ENCODE data around the gene NRBF2.

NRBF2 gene

DNA sequence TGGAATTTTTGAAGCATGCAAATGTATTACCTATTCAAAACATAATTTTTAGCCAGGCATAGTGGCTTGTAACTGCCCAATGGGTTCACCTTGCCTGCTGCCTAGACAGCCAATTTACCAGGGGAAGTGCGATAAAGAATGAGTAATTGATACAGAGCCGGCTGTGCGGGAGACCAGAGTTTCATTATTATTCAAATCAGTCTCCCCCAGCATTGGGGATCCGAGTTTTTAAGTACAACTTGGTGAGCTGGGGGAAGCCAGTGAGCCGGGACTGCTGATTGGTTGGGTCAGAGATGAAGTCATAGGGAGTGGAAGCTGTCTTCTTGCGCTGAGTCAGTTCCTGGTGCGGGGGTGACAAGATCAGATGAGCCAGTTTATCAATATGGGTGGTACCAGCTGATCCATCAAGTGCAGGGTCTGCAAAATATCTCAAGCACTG, 29.1 kb upstream of the NRBF2 start:
- Histone ChIP-seq H3K27ac (ENCODE audit: low read depth, low read length) (no peak overlapping the region), H3K4me2 (ENCODE audit: low read length) (no peak overlapping the region), H3K9me3 (ENCODE audit: control insufficient read depth, insufficient read depth, low read length) (no peaks in the 10 kb centered on the region), H3K27me3 (ENCODE audit: control insufficient read depth, low read length) (peaks cover 6% of the 10 kb centered on the region), H3F3A (ENCODE audit: control insufficient read depth, insufficient read depth) (no peaks in the 10 kb centered on the region), H4K20me1 (ENCODE audit: control insufficient read depth, insufficient read depth, low read depth, low read length) (no peaks in the 10 kb centered on the region), H3K79me2 (ENCODE audit: control insufficient read depth, low read length) (no peaks in the 10 kb centered on the region), H3K9me2 (replicated peaks; ENCODE audit: control insufficient read depth, low read length) (no peaks in the 10 kb centered on the region), H3K36me3 (ENCODE audit: control insufficient read depth, low read length) (no peaks in the 10 kb centered on the region), H3K4me1 (ENCODE audit: control insufficient read depth, low read length) (no peaks in the 10 kb centered on the region), H3K4me3 (ENCODE audit: low read length) (no peak overlapping the region)
- TF ChIP-seq, protein P1, sequence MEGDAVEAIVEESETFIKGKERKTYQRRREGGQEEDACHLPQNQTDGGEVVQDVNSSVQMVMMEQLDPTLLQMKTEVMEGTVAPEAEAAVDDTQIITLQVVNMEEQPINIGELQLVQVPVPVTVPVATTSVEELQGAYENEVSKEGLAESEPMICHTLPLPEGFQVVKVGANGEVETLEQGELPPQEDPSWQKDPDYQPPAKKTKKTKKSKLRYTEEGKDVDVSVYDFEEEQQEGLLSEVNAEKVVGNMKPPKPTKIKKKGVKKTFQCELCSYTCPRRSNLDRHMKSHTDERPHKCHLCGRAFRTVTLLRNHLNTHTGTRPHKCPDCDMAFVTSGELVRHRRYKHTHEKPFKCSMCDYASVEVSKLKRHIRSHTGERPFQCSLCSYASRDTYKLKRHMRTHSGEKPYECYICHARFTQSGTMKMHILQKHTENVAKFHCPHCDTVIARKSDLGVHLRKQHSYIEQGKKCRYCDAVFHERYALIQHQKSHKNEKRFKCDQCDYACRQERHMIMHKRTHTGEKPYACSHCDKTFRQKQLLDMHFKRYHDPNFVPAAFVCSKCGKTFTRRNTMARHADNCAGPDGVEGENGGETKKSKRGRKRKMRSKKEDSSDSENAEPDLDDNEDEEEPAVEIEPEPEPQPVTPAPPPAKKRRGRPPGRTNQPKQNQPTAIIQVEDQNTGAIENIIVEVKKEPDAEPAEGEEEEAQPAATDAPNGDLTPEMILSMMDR (IDR thresholded peaks at IDR 0.05; ENCODE audit: low read depth, low read length, poor library complexity, severe bottlenecking): no peak
- TF ChIP-seq EZH2phosphoT487 (IDR thresholded peaks at IDR 0.05; ENCODE audit: borderline replicate concordance, low read length): no peak

DNA sequence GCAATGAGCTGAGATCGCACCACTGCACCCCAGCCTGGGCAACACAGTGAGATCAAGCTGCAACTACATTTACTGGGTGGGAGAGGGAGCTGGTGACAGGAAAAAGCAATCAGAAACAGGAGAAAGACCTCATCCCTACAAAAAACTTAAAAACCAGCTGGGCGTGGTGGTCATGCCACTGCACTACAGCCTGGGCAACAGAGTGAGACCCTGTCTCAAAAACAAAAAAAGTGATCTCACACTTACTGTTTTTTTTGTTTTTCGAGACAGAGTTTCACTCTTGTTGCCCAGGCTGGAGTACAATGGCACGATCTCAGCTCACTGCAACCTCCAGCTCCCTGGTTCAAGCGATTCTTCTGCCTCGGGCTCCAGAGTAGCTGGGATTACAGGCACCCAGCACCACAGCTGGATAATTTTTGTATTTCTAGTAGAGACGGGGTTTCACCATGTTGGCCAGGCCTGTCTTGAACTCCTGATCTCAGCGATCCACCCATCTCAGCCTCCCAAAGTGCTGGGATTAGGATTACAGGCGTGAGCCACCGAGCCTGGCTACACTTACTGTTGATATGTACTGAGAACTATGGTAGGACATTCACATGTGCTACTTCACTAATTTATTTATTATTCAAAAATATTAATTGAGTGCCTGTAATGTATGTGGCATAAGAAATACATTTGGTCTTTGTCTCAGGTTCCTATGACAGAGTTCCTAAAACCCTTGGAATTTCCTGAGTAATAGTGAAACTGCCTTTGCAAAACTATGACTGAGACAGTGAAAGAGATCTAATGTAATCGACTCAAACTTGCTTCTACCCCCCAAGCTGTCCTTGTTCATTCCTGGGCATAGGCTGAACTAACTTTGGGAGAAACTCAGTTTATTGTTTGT, 27.7 kb upstream of the NRBF2 start:
- Histone ChIP-seq H3K4me3 (ENCODE audit: low read length) (no peak overlapping the region), H3K27ac (ENCODE audit: low read depth, low read length) (no peak overlapping the region), H4K20me1 (ENCODE audit: control insufficient read depth, insufficient read depth, low read depth, low read length) (no peaks in the 10 kb centered on the region), H3K79me2 (ENCODE audit: control insufficient read depth, low read length) (no peaks in the 10 kb centered on the region), H3K4me1 (ENCODE audit: control insufficient read depth, low read length) (no peaks in the 10 kb centered on the region), H3K9me3 (ENCODE audit: control insufficient read depth, insufficient read depth, low read length) (no peaks in the 10 kb centered on the region), H3F3A (ENCODE audit: control insufficient read depth, insufficient read depth) (no peaks in the 10 kb centered on the region), H3K36me3 (ENCODE audit: control insufficient read depth, low read length) (no peaks in the 10 kb centered on the region), H3K27me3 (ENCODE audit: control insufficient read depth, low read length) (peaks cover 6% of the 10 kb centered on the region), H3K4me2 (ENCODE audit: low read length) (no peak overlapping the region), H3K9me2 (replicated peaks; ENCODE audit: control insufficient read depth, low read length) (no peaks in the 10 kb centered on the region)
- TF ChIP-seq EZH2phosphoT487 (IDR thresholded peaks at IDR 0.05; ENCODE audit: borderline replicate concordance, low read length): no peak
- TF ChIP-seq, protein P1 (IDR thresholded peaks at IDR 0.05; ENCODE audit: low read depth, low read length, poor library complexity, severe bottlenecking): no peak

DNA sequence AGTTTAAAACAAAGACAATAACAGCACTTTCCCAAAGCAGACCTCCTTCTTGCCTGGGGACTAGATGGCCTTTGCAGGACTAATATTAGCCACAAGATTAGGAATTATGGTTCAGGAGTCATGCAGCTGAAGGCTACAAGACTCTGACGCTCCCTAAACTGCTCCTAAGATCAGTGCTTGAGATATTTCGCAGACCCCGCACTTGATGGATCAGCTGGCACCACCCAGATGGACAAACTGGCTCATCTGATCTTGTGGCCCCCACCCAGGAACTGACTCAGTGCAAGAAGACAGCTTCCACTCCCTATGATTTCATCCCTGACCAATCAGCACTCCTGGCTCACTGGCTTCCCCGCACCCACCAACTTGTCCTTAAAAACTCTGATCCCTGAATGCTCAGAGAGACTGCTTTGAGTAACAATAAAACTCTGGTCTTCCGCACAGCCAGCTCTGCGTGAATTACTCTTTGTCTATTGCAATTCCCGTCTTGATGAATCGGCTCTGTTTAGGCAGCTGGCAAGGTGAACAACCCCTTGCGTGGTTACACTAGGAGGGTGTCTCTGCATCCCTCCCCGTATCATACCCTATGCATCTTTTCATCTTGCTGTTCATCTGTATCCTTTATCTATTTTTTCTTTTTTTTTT, 26.9 kb upstream of the NRBF2 start:
- Histone ChIP-seq H3K4me2 (ENCODE audit: low read length) (no peak overlapping the region), H3K9me2 (replicated peaks; ENCODE audit: control insufficient read depth, low read length) (no peaks in the 10 kb centered on the region)
- no peak for TF ChIP-seq EZH2phosphoT487 (IDR thresholded peaks at IDR 0.05; ENCODE audit: borderline replicate concordance, low read length)
- TF ChIP-seq, protein P1 (IDR thresholded peaks at IDR 0.05; ENCODE audit: low read depth, low read length, poor library complexity, severe bottlenecking): no peak

More for the DNA sequence above, 26.9 kb upstream of the NRBF2 start:
- no peaks in the 10 kb centered on the region for H4K20me1 ChIP-seq (ENCODE audit: control insufficient read depth, insufficient read depth, low read depth, low read length)
- no peak overlapping the region for H3K4me3 ChIP-seq (ENCODE audit: low read length)
- no peaks in the 10 kb centered on the region for H3K9me3 ChIP-seq (ENCODE audit: control insufficient read depth, insufficient read depth, low read length)
- no peaks in the 10 kb centered on the region for H3F3A ChIP-seq (ENCODE audit: control insufficient read depth, insufficient read depth)
- H3K4me1 ChIP-seq (ENCODE audit: control insufficient read depth, low read length): no peaks in the 10 kb centered on the region
- peaks cover 6% of the 10 kb centered on the region for H3K27me3 ChIP-seq (ENCODE audit: control insufficient read depth, low read length)
- no peak overlapping the region for H3K27ac ChIP-seq (ENCODE audit: low read depth, low read length)
- no peaks in the 10 kb centered on the region for H3K79me2 ChIP-seq (ENCODE audit: control insufficient read depth, low read length)
- no peaks in the 10 kb centered on the region for H3K36me3 ChIP-seq (ENCODE audit: control insufficient read depth, low read length)

All from DOHH2 (cell line).